Measurements from ENCODE around the gene PPP1R3E.
A peak's percentile ranks its signal among the peaks of the same experiment; 100 is the strongest.
"Not testable (repeated sequence)": the region's sequence is repeated elsewhere in the genome, so short reads cannot be mapped to it uniquely, and the experiment has no call there.

The PPP1R3E gene

GRCh38 chr14:23326491-23327332 is 24.1 kb upstream of the PPP1R3E start:
- no peak for DNase-seq (ENCODE audit: extremely low read depth, low read depth)
- no peak overlapping the region for H3K4me3 ChIP-seq (replicated peaks; ENCODE audit: low read depth, low read length)
- TF ChIP-seq CTCF (IDR thresholded peaks at IDR 0.05; ENCODE audit: low read depth, low read length, missing control alignments): no peak

- DNase-seq (ENCODE audit: extremely low read depth, low read depth); H3K4me3 ChIP-seq (replicated peaks; ENCODE audit: low read depth, low read length): not testable (repeated sequence)
Observed at GRCh38 chr14:23325746-23326145, 23.1 kb upstream of the PPP1R3E start.

- no peak for TF ChIP-seq CTCF (IDR thresholded peaks at IDR 0.05; ENCODE audit: low read depth, low read length, missing control alignments)
- no peak for DNase-seq (ENCODE audit: extremely low read depth, low read depth)
- H3K4me3 ChIP-seq (replicated peaks; ENCODE audit: low read depth, low read length): no peak overlapping the region
Observed at GRCh38 chr14:23324993-23325392, 22.3 kb upstream of the PPP1R3E start.

GRCh38 chr14:23324455-23324846 is 21.8 kb upstream of the PPP1R3E start:
- no peak for TF ChIP-seq CTCF (IDR thresholded peaks at IDR 0.05; ENCODE audit: low read depth, low read length, missing control alignments)
- DNase-seq (ENCODE audit: extremely low read depth, low read depth): no peak
- no peak overlapping the region for H3K4me3 ChIP-seq (replicated peaks; ENCODE audit: low read depth, low read length)

- TF ChIP-seq CTCF (IDR thresholded peaks at IDR 0.05; ENCODE audit: low read depth, low read length, missing control alignments): no peak
- H3K4me3 ChIP-seq (replicated peaks; ENCODE audit: low read depth, low read length): no peak overlapping the region
- no peak for DNase-seq (ENCODE audit: extremely low read depth, low read depth)
Observed at GRCh38 chr14:23323838-23324454, 21.3 kb upstream of the PPP1R3E start.

GRCh38 chr14:23322568-23323517 is 20.2 kb upstream of the PPP1R3E start:
- TF ChIP-seq CTCF (IDR thresholded peaks at IDR 0.05; ENCODE audit: low read depth, low read length, missing control alignments): no peak
- peak overlapping the region; percentile 78 for H3K4me3 ChIP-seq (replicated peaks; ENCODE audit: low read depth, low read length)
- DNase-seq (ENCODE audit: extremely low read depth, low read depth): no peak
